ENCODE results near the gene PHF23.

Gene PHF23

DNA sequence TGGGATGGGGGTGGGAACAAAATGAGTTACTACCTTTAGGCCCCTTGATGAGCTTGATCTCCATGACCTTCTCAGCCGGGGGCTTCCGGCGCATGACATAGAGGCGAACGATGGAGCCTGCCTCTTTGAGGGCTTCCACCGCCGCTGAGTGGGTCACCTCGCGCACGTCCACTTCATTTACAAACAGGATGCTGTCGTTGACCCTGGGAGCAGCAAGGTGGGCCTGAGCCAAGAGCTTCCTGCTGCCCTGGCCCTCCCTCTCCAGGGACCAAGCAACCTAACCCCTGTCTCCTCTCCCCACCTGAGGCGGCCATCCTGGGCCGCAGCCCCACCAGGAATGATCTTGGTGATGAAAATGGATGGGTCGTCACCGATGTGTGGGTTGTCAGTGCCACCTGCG lies 35.9 kb downstream of the PHF23 start:
- Histone ChIP-seq H2BK5ac (ENCODE audit: low read depth, low read length, poor library complexity) (no peak overlapping the region), H3K36me3 (ENCODE audit: control insufficient read depth in 1 of 2, insufficient read depth in 2 of 2, low read length in 2 of 2) (peaks cover 17 to 18% of the 10 kb centered on the region in 2 experiments), H4K8ac (ENCODE audit: low read depth, low read length) (no peak overlapping the region), H3K9me3 (ENCODE audit: insufficient read depth, low read depth, low read length) (peaks cover 4% of the 10 kb centered on the region), H2AK5ac (ENCODE audit: low read length) (no peak overlapping the region), H4K12ac (ENCODE audit: low read depth, low read length) (no peak overlapping the region), H4K91ac (ENCODE audit: low read depth, low read length) (no peak overlapping the region), H3K4me1 (ENCODE audit: control insufficient read depth in 1 of 2, insufficient read depth in 2 of 2, low read length in 2 of 2) (peaks cover 6 to 8% of the 10 kb centered on the region in 2 experiments), H3K23ac (ENCODE audit: low read length) (no peak overlapping the region), H3K79me2 (ENCODE audit: control insufficient read depth, insufficient read depth, low read length, poor library complexity) (no peaks in the 10 kb centered on the region), H3K4ac (ENCODE audit: low read depth, low read length) (no peak overlapping the region), H2BK12ac (ENCODE audit: low read length) (no peak overlapping the region), H3K4me2 (ENCODE audit: low read length) (no peak overlapping the region), H3K27me3 (ENCODE audit: insufficient read depth, low read length) (no peaks in the 10 kb centered on the region), H3K27ac (ENCODE audit: low read depth, low read length) (no peak overlapping the region), H2AFZ (ENCODE audit: insufficient read depth, low read length, poor library complexity) (no peak overlapping the region), H3K4me3 (ENCODE audit: low read depth, low read length) (no peak overlapping the region), H3K9ac (ENCODE audit: low read length) (no peak overlapping the region), H3K18ac (ENCODE audit: low read length) (no peak overlapping the region), H2BK120ac (ENCODE audit: insufficient read depth, low read length, poor library complexity) (no peak overlapping the region), H3K79me1 (ENCODE audit: low read length) (peaks cover 2% of the 10 kb centered on the region), H3K14ac (ENCODE audit: low read length) (no peak overlapping the region)
- DNase-seq = no peak
- no CpG with 5 or more reads among the region's 16 CpGs for WGBS (ENCODE audit: extremely low coverage, insufficient coverage, insufficient read length)

DNA sequence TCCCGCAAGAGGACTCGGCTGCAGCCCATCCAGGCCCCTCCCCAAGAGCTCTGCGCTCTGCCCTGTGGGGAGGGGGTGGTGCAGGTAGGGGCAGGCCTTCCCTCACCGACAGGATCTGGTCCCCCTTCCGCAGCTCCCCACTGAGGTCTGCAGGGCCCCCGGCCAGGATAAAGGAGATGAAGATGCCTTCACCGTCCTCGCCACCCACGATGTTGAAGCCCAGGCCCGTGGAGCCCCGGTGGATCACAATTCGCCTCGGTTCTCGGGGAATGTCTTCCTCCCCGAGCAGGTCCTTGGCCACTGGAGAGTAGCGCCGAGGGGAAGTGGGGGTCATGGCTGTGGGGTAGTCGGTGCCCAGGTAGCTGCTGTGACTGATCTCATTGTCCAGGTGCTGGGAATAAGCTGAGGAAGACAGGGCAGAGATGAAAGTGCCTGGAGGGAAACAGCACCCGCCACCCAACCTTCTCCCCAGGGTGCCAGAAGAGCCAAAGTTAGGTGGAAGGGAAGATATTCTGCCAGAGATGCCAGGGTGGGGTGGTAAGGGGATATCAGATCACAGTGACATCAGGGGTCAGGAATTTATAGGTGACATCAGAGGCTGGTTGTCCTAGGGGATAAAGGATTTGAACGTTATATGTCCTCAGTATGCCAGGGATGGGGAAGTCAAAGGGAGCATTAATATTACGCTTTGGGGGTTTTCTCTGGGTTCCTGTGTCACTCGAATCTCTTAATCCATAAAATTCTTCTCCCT lies 42.4 kb downstream of the PHF23 start:
- Histone ChIP-seq H3K14ac (ENCODE audit: low read length) (no peak overlapping the region), H3K79me2 (ENCODE audit: control insufficient read depth, insufficient read depth, low read length, poor library complexity) (no peaks in the 10 kb centered on the region), H4K8ac (ENCODE audit: low read depth, low read length) (no peak overlapping the region), H2AFZ (ENCODE audit: insufficient read depth, low read length, poor library complexity) (no peak overlapping the region), H3K27ac (ENCODE audit: low read depth, low read length) (no peak overlapping the region), H3K9ac (ENCODE audit: low read length) (no peak overlapping the region), H3K23ac (ENCODE audit: low read length) (no peak overlapping the region), H3K4me1 (ENCODE audit: control insufficient read depth in 1 of 2, insufficient read depth in 2 of 2, low read length in 2 of 2) (no peaks in the 10 kb centered on the region), H2BK120ac (ENCODE audit: insufficient read depth, low read length, poor library complexity) (no peak overlapping the region), H4K12ac (ENCODE audit: low read depth, low read length) (no peak overlapping the region), H3K27me3 (ENCODE audit: insufficient read depth, low read length) (no peaks in the 10 kb centered on the region), H3K4me2 (ENCODE audit: low read length) (no peak overlapping the region), H2AK5ac (ENCODE audit: low read length) (no peak overlapping the region), H4K91ac (ENCODE audit: low read depth, low read length) (no peak overlapping the region), H2BK5ac (ENCODE audit: low read depth, low read length, poor library complexity) (no peak overlapping the region), H3K36me3 (ENCODE audit: control insufficient read depth in 1 of 2, insufficient read depth in 2 of 2, low read length in 2 of 2) (peaks cover 40 to 46% of the 10 kb centered on the region in 2 experiments), H3K79me1 (ENCODE audit: low read length) (no peaks in the 10 kb centered on the region), H2BK12ac (ENCODE audit: low read length) (no peak overlapping the region), H3K9me3 (ENCODE audit: insufficient read depth, low read depth, low read length) (no peaks in the 10 kb centered on the region), H3K18ac (ENCODE audit: low read length) (no peak overlapping the region), H3K4ac (ENCODE audit: low read depth, low read length) (no peak overlapping the region), H3K4me3 (ENCODE audit: low read depth, low read length) (no peak overlapping the region)
- no peak for DNase-seq
- no CpG with 5 or more reads among the region's 22 CpGs for WGBS (ENCODE audit: extremely low coverage, insufficient coverage, insufficient read length)

DNA sequence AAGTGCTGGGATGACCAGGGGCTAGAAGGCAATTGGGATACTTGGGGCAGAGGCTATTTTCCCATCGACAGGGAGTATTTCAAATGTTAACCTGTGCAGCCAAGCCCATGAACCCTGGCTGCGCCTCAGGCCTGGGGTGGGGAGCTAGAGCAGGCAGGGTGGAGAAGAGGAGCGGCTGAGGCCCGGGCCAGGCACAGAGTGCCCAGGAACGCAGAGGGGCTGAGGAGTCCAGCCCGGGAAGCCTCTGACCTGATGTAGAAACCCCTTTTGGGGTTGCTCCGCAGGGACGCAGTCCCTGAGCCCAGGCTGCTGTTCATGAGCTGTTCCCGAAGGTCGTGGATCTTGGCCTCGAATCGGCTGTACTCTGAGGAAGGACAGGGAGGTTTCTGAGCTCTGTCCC lies 43.3 kb downstream of the PHF23 start:
- Histone ChIP-seq H3K4me1 (ENCODE audit: control insufficient read depth in 1 of 2, insufficient read depth in 2 of 2, low read length in 2 of 2) (no peaks in the 10 kb centered on the region), H4K91ac (ENCODE audit: low read depth, low read length) (no peak overlapping the region)

DNA sequence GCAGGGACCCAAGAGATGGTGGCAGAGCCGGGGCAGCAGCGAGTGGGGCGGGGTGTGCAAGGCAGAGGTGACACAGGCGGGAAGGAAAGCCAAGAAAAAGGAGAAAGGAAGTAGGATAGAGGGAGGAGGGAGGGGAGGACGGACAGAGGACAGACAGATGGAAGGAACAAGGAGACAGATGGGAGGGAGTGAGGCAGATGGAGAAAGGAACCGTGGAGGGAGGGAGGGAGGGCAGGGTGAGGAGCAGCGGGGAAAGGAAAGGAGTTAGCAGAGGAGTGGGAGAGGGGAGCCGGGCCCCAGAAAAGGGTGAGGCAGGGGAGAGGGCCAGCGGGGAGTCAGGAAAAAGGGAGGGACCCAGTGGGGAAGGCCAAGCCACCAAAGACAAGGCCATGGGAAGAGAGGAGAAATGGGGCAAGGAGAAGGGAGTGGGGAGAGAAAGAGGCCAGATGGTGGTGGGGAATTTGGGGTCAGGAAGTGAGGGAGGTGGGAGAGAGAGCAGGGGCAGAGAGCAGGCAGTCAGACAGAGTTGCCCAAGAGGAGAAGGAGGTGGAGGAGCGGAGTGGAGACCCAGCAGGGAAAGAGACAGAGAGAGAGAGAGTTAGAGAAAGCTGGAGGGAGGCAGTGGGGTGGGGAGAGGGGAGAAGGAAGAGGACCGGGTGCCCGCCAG lies 46.9 kb downstream of the PHF23 start:
- Histone ChIP-seq H3K4me3 (ENCODE audit: low read depth, low read length) (no peak overlapping the region), H4K91ac (ENCODE audit: low read depth, low read length) (no peak overlapping the region), H4K8ac (ENCODE audit: low read depth, low read length) (no peak overlapping the region), H3K36me3 (ENCODE audit: control insufficient read depth in 1 of 2, insufficient read depth in 2 of 2, low read length in 2 of 2) (peaks cover 55 to 57% of the 10 kb centered on the region in 2 experiments), H3K4ac (ENCODE audit: low read depth, low read length) (no peak overlapping the region), H2BK12ac (ENCODE audit: low read length) (no peak overlapping the region), H3K79me2 (ENCODE audit: control insufficient read depth, insufficient read depth, low read length, poor library complexity) (no peaks in the 10 kb centered on the region), H3K9me3 (ENCODE audit: insufficient read depth, low read depth, low read length) (no peaks in the 10 kb centered on the region), H3K14ac (ENCODE audit: low read length) (no peak overlapping the region), H3K27me3 (ENCODE audit: insufficient read depth, low read length) (no peaks in the 10 kb centered on the region), H2BK5ac (ENCODE audit: low read depth, low read length, poor library complexity) (no peak overlapping the region), H3K79me1 (ENCODE audit: low read length) (no peaks in the 10 kb centered on the region), H2AK5ac (ENCODE audit: low read length) (no peak overlapping the region), H3K18ac (ENCODE audit: low read length) (no peak overlapping the region), H4K12ac (ENCODE audit: low read depth, low read length) (no peak overlapping the region), H3K4me2 (ENCODE audit: low read length) (no peak overlapping the region), H2BK120ac (ENCODE audit: insufficient read depth, low read length, poor library complexity) (no peak overlapping the region), H3K23ac (ENCODE audit: low read length) (no peak overlapping the region), H2AFZ (ENCODE audit: insufficient read depth, low read length, poor library complexity) (no peak overlapping the region), H3K27ac (ENCODE audit: low read depth, low read length) (no peak overlapping the region), H3K4me1 (ENCODE audit: control insufficient read depth in 1 of 2, insufficient read depth in 2 of 2, low read length in 2 of 2) (no peaks in the 10 kb centered on the region), H3K9ac (ENCODE audit: low read length) (no peak overlapping the region)
- DNase-seq = no peak
- no CpG with 5 or more reads among the region's 12 CpGs for WGBS (ENCODE audit: extremely low coverage, insufficient coverage, insufficient read length)

More for the DNA sequence above, 43.3 kb downstream of the PHF23 start:
- no peak overlapping the region for H3K4me3 ChIP-seq (ENCODE audit: low read depth, low read length)
- no peak overlapping the region for H2BK120ac ChIP-seq (ENCODE audit: insufficient read depth, low read length, poor library complexity)
- no peak overlapping the region for H4K12ac ChIP-seq (ENCODE audit: low read depth, low read length)
- H3K36me3 ChIP-seq (ENCODE audit: control insufficient read depth in 1 of 2, insufficient read depth in 2 of 2, low read length in 2 of 2) = peaks cover 46 to 48% of the 10 kb centered on the region in 2 experiments
- H3K27me3 ChIP-seq (ENCODE audit: insufficient read depth, low read length) = no peaks in the 10 kb centered on the region
- no peak overlapping the region for H3K14ac ChIP-seq (ENCODE audit: low read length)
- no peak overlapping the region for H2AK5ac ChIP-seq (ENCODE audit: low read length)
- no peak overlapping the region for H3K18ac ChIP-seq (ENCODE audit: low read length)
- DNase-seq = no peak
- no peak overlapping the region for H4K8ac ChIP-seq (ENCODE audit: low read depth, low read length)
- WGBS (ENCODE audit: extremely low coverage, insufficient coverage, insufficient read length) = no CpG with 5 or more reads among the region's 12 CpGs
- H3K4ac ChIP-seq (ENCODE audit: low read depth, low read length) = no peak overlapping the region
- H3K79me1 ChIP-seq (ENCODE audit: low read length) = no peaks in the 10 kb centered on the region
- H3K23ac ChIP-seq (ENCODE audit: low read length) = no peak overlapping the region
- no peak overlapping the region for H2BK5ac ChIP-seq (ENCODE audit: low read depth, low read length, poor library complexity)
- H3K79me2 ChIP-seq (ENCODE audit: control insufficient read depth, insufficient read depth, low read length, poor library complexity) = no peaks in the 10 kb centered on the region
- H2AFZ ChIP-seq (ENCODE audit: insufficient read depth, low read length, poor library complexity) = no peak overlapping the region
- no peak overlapping the region for H3K27ac ChIP-seq (ENCODE audit: low read depth, low read length)
- H2BK12ac ChIP-seq (ENCODE audit: low read length) = no peak overlapping the region
- H3K9ac ChIP-seq (ENCODE audit: low read length) = no peak overlapping the region
- no peaks in the 10 kb centered on the region for H3K9me3 ChIP-seq (ENCODE audit: insufficient read depth, low read depth, low read length)
- H3K4me2 ChIP-seq (ENCODE audit: low read length) = no peak overlapping the region

Data from trophoblast cell (in vitro differentiated cells and primary cell).